ENCODE data around the gene LRRFIP1. TPM values are rescaled to one million over a fixed set of nuclear protein-coding genes. Genes with fewer than 3 reads are reported as not detected.

The LRRFIP1 gene
- total RNA-seq, 6 experiments from 2014 or later = 29.4 to 56.3 (median 49.7) TPM

DNA sequence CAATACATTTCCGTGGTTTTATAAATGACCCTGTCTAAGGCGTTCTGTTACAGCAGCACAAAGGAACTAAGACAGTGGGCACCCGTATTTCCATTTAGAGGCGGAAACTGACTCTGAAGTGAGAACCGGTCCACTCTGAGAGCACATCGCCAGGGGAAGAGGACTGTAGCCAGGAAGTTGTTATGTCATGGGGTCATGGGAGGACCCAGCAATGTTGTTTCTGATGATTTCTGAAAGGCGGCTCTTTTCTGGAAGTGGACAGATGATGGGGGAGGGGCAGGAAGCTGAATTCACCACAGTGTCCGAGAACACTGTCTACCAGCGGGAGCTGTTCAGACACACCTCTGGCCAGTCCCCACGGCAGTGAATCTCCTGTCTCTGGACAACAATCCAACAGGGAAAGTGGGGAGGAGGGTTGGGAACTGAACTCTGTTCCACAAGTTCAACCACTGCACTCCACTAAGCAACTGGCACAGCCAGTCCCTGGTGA lies 2.1 kb upstream of the LRRFIP1 start:
- DNase-seq = no peak
- no peak overlapping the region for H3K27ac ChIP-seq

DNA sequence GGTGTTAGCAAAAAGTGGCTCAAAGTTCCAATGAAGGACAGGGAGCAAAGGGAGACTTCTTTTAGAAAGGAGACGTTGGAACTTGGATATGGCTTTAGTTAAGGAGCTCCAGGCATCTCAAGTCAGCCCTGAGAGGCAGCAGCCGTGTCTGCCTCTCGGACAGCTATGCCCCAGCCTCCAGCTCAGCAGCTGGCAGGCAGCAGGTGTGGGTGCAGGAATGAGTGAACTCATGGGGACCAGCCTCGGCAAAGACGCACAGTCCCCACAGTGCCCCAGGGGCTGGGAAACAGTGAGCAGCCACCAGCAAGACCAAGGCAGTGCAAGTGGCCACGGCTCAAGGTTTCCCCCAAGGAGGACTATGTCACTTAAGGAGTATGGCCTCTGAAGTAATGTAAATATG lies 1.6 kb upstream of the LRRFIP1 start:
- Histone ChIP-seq H3K4me1 (peaks cover 0 to 8% (median 1%) of the 10 kb centered on the region in 4 donors), H3K4me3 (no peak overlapping the region), H3K9me3 (no peaks in the 10 kb centered on the region), H3K27me3 (no peaks in the 10 kb centered on the region), H3K36me3 (no peaks in the 10 kb centered on the region), H3K27ac (no peak overlapping the region)
- intact Hi-C loops (cut with DNase I) = no loop called here
- 83% methylated on average over 3 of the region's 6 CpGs for WGBS (ENCODE audit: insufficient coverage, low coverage, low lambda C conversion rate, missing lambda C conversion rate)
- ATAC-seq = no peak
- TF ChIP-seq POLR2A (IDR thresholded peaks at IDR 0.05) = no peak
- TF ChIP-seq, protein P1, sequence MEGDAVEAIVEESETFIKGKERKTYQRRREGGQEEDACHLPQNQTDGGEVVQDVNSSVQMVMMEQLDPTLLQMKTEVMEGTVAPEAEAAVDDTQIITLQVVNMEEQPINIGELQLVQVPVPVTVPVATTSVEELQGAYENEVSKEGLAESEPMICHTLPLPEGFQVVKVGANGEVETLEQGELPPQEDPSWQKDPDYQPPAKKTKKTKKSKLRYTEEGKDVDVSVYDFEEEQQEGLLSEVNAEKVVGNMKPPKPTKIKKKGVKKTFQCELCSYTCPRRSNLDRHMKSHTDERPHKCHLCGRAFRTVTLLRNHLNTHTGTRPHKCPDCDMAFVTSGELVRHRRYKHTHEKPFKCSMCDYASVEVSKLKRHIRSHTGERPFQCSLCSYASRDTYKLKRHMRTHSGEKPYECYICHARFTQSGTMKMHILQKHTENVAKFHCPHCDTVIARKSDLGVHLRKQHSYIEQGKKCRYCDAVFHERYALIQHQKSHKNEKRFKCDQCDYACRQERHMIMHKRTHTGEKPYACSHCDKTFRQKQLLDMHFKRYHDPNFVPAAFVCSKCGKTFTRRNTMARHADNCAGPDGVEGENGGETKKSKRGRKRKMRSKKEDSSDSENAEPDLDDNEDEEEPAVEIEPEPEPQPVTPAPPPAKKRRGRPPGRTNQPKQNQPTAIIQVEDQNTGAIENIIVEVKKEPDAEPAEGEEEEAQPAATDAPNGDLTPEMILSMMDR (IDR thresholded peaks at IDR 0.05) = no peak
- DNase-seq = no peak

More for the DNA sequence above, 2.1 kb upstream of the LRRFIP1 start:
- intact Hi-C loops (cut with DNase I) = no loop called here
- Histone ChIP-seq H3K4me3 (no peak overlapping the region), H3K27me3 (no peaks in the 10 kb centered on the region), H3K9me3 (no peaks in the 10 kb centered on the region), H3K36me3 (no peaks in the 10 kb centered on the region), H3K4me1 (peaks cover 0 to 8% (median 1%) of the 10 kb centered on the region in 4 donors)
- peak; percentile 21 to 37 (median 27) for ATAC-seq
- TF ChIP-seq, protein P1 (IDR thresholded peaks at IDR 0.05) = no peak
- TF ChIP-seq POLR2A (IDR thresholded peaks at IDR 0.05) = no peak
- 71% methylated on average over 9 of the region's 10 CpGs for WGBS (ENCODE audit: insufficient coverage, low coverage, low lambda C conversion rate, missing lambda C conversion rate)

DNA sequence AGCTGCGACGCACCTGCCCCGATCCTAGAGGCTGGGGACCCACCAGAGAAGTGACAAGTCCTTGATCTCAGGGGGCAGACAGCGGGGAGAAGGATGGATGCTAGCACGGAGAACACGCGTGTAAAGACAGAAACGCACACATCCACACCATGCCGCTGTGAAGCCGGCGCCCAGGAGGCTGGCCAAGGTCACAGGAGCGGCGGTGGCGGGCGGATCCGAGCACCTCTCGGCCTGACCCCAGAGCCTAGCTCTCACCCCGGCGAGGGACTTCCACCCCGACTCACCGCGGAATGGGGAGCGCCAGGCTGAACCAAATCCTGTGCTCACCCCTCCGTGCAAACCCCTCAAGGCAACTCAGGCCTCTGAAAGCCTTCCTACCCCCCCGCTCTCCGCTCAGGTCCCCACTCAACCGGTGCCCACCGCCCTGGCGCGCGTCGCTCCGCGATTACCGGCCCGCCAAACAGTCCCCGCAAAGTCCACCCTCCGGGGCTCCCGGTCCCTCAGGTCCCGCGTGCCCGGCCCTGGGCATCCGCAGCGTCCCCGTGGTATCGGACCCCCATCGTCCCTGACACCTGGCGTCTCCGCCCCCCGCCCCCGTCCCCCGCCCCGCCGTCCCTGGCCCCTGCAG lies 460 bp upstream of the LRRFIP1 start:
- peak overlapping the region; percentile 43 to 78 (median 62) for H3K4me3 ChIP-seq
- intact Hi-C loops (cut with DNase I) = no loop called here
- no peak for TF ChIP-seq POLR2A (IDR thresholded peaks at IDR 0.05)
- H3K9me3 ChIP-seq = no peaks in the 10 kb centered on the region
- peaks cover 0 to 8% (median 1%) of the 10 kb centered on the region in 4 donors for H3K4me1 ChIP-seq
- H3K27ac ChIP-seq = peak overlapping the region in 2 of 3 donors; percentile 50 to 69
- peak; percentile 46 to 75 (median 62) for DNase-seq
- 43% methylated on average over 12 of the region's 54 CpGs for WGBS (ENCODE audit: insufficient coverage, low coverage, low lambda C conversion rate, missing lambda C conversion rate)
- no peaks in the 10 kb centered on the region for H3K27me3 ChIP-seq
- H3K36me3 ChIP-seq = no peaks in the 10 kb centered on the region
- peak; percentile 69 to 81 (median 76) for ATAC-seq

DNA sequence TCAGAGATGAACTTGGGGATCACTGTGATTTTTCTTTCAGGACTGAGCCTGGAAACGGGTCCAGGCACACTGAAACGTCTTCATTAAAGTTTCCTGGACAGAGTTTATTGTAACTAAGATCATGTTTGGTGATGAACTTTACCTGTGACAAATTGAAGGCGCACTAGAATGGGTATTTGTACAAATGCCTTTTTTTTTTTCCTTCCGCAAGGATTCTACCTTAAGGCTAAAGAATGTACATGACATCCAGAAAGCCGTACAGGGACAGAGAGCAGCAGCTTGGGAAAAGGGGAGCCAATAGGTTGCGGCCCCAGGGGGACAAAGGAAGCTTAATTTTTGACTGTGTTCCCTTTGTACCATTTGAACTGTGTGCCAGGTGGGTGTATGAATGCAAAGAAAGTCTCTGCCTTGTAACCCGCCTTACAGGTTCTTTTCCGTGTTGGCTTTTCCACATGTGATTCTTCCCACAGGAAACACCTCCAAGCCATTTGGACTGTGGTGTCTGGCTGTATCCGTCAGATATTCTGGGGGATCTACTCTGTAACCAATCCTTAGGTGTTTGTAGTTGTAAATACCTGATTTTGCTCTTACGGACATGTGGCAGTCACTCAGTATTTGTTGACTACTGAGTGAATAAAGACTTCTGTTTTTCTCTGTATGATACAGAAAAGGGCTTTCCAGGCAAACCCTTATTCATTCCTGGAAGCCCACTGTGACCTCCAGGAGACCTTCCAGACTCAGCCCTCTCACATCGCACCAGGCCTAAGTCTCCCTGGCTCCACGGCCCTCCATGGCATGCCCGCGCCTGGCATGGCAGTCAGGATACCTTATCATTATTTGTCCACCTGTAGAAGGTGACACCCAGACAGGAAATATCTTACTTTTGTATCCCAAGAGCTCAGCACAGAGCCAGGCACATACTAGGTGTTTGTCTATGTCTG lies 1.1 kb downstream of the LRRFIP1 start:
- H3K4me1 ChIP-seq = peaks cover 0 to 8% (median 1%) of the 10 kb centered on the region in 4 donors

More for the DNA sequence above, 1.1 kb downstream of the LRRFIP1 start:
- Histone ChIP-seq H3K27me3 (no peaks in the 10 kb centered on the region), H3K9me3 (no peaks in the 10 kb centered on the region), H3K4me3 (peak overlapping the region; percentile 43 to 78 (median 62)), H3K27ac (peak overlapping the region in 1 of 3 donors; percentile 69), H3K36me3 (no peaks in the 10 kb centered on the region)
- intact Hi-C loops (cut with DNase I) = no loop called here
- WGBS (ENCODE audit: insufficient coverage, low coverage, low lambda C conversion rate, missing lambda C conversion rate) = 70% methylated on average over 10 of the region's 14 CpGs
- ATAC-seq (no peak), DNase-seq (peak in 1 of 3 donors; percentile 33)
- TF ChIP-seq, protein P1 (IDR thresholded peaks at IDR 0.05) = no peak
- TF ChIP-seq POLR2A (IDR thresholded peaks at IDR 0.05) = no peak
